ENCODE data around the gene CCDC197.

CCDC197 gene

DNA sequence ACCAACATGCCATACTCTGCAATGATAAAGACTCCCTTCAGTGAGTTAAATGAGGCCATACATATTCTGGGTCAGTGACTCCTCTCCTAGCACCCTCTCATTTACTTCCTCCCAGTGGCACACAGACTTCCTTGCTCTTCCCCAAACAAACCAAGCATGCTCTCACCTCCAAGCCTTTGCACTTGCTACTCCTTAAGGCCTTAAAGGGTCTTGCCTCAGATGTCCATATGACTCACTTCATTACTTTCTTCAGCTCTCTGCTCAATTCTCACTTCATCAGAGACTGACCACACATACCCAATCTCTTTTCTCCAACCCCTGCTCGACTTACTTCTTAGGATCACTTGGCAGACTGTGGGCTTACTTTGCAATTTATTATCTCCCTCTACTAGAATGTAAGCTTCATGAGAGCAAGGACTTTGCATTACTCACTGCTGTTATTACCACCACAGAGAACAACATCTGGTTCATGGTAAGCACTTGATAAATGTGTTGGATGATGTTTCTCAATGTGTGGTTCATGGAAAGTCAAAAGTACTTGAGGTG, 61.1 kb downstream of the CCDC197 start:
- ChIA-PET POLR2A (interaction anchor here (0.6 kb wide), 1 partner anchor 74 kb away, joined by 4 read pairs; no protein-coding TSS in a partner anchor), CTCF (interaction anchor here (1.0 to 3.5 kb wide), 6 partner anchors 9 to 84 kb away, joined by 3 to 14 read pairs (median 4); no protein-coding TSS in a partner anchor)
- H3K4me1 ChIP-seq (ENCODE audit: control extremely low read depth in 1 of 4, control insufficient read depth in 4 of 4, insufficient read depth in 4 of 4, low read length in 3 of 4): no peaks in the 10 kb centered on the region
- H3K27ac ChIP-seq (ENCODE audit: insufficient read depth in 1 of 2, low read depth in 1 of 2, low read length in 2 of 2, poor library complexity in 1 of 2, severe bottlenecking in 2 of 2): no peak overlapping the region
- H3K4me3 ChIP-seq (ENCODE audit: control insufficient read depth in 1 of 7, extremely low read depth in 1 of 7, insufficient read depth in 4 of 7, low read depth in 2 of 7, low read length in 6 of 7): no peak overlapping the region
- peaks cover 34 to 96% (median 72%) of the 10 kb centered on the region in 4 experiments for H3K36me3 ChIP-seq (ENCODE audit: control insufficient read depth in 4 of 4, insufficient read depth in 4 of 4, low read length in 3 of 4)
- no peaks in the 10 kb centered on the region for H3K27me3 ChIP-seq (replicated peaks in 2 of 5; ENCODE audit: control insufficient read depth in 4 of 5, insufficient read depth in 5 of 5, low read length in 4 of 5)
- H3K9me3 ChIP-seq (ENCODE audit: control extremely low read depth in 1 of 5, control insufficient read depth in 4 of 5, insufficient read depth in 2 of 5, low read depth in 1 of 5, low read length in 4 of 5): no peaks in the 10 kb centered on the region
- WGBS (ENCODE audit: insufficient coverage): 100% methylated on average over 1 of the region's 1 CpG
- DNase-seq: no peak

Data from common myeloid progenitor, CD34-positive (primary cell).